ENCODE measurements around the gene NSUN7. TPM values are rescaled to one million over a fixed set of nuclear protein-coding genes. Genes with fewer than 3 reads are reported as not detected.

Gene NSUN7
- total RNA-seq, 2 donors from 2014 or later, result 14.3 to 35.3 TPM

- no peak for TF ChIP-seq POLR2A (IDR thresholded peaks at IDR 0.05)
- no peak for TF ChIP-seq CTCF (IDR thresholded peaks at IDR 0.05)
- peaks cover 27% of the 10 kb centered on the region for H3K4me1 ChIP-seq
- WGBS, 2 donors, result 67 to 68% methylated on average over 4 of the region's 4 CpGs
- intact Hi-C loops (cut with DNase I), result no loop called here
- no peaks in the 10 kb centered on the region for H3K9me3 ChIP-seq
- H3K4me3 ChIP-seq, result no peak overlapping the region
- ATAC-seq (no peak), DNase-seq (no peak)
- no peaks in the 10 kb centered on the region for H3K36me3 ChIP-seq (replicated peaks in 1 of 2; ENCODE audit: insufficient read depth in 1 of 2, low read depth in 2 of 2)
- no peaks in the 10 kb centered on the region for H3K27me3 ChIP-seq
- H3K27ac ChIP-seq, result no peak overlapping the region
Measured at GRCh38 chr4:40720351-40720750, 29.4 kb upstream of the NSUN7 start.

GRCh38 chr4:40720916-40721315 lies 28.8 kb upstream of the NSUN7 start:
- ATAC-seq (no peak), DNase-seq (no peak)
- no peaks in the 10 kb centered on the region for H3K27me3 ChIP-seq
- H3K4me3 ChIP-seq, result no peak overlapping the region
- intact Hi-C loops (cut with DNase I), result no loop called here
- peaks cover 27% of the 10 kb centered on the region for H3K4me1 ChIP-seq
- no peak overlapping the region for H3K27ac ChIP-seq
- H3K36me3 ChIP-seq (replicated peaks in 1 of 2; ENCODE audit: insufficient read depth in 1 of 2, low read depth in 2 of 2), result no peaks in the 10 kb centered on the region
- WGBS, 2 donors, result 29 to 50% methylated on average over 3 of the region's 3 CpGs
- H3K9me3 ChIP-seq, result no peaks in the 10 kb centered on the region
- no peak for TF ChIP-seq CTCF (IDR thresholded peaks at IDR 0.05)
- no peak for TF ChIP-seq POLR2A (IDR thresholded peaks at IDR 0.05)

- ATAC-seq, result no peak
- Histone ChIP-seq H3K27ac (peak overlapping the region in 2 of 4 donors; percentile 59 to 80), H3K27me3 (no peaks in the 10 kb centered on the region), H3K36me3 (replicated peaks in 1 of 2; ENCODE audit: insufficient read depth in 1 of 2, low read depth in 2 of 2) (no peaks in the 10 kb centered on the region), H3K4me3 (no peak overlapping the region), H3K4me1 (peaks cover 27% of the 10 kb centered on the region), H3K9me3 (no peaks in the 10 kb centered on the region)
- intact Hi-C loops (cut with DNase I), result no loop called here
- DNase-seq, result no peak
- TF ChIP-seq POLR2A (IDR thresholded peaks at IDR 0.05), result no peak
- TF ChIP-seq CTCF (IDR thresholded peaks at IDR 0.05), result no peak
- WGBS, 2 donors, result 77 to 80% methylated on average over 5 of the region's 5 CpGs
Measured at GRCh38 chr4:40721730-40722171, 28.0 kb upstream of the NSUN7 start.

- peak overlapping the region in 3 of 4 donors; percentile 45 to 80 (median 59) for H3K27ac ChIP-seq
- H3K4me3 ChIP-seq, result no peak overlapping the region
- no peaks in the 10 kb centered on the region for H3K27me3 ChIP-seq
- intact Hi-C loops (cut with DNase I), result no loop called here
- WGBS, 2 donors, result 27 to 31% methylated on average over 5 of the region's 5 CpGs
- TF ChIP-seq CTCF (IDR thresholded peaks at IDR 0.05), result no peak
- no peak for TF ChIP-seq POLR2A (IDR thresholded peaks at IDR 0.05)
- no peaks in the 10 kb centered on the region for H3K9me3 ChIP-seq
- H3K36me3 ChIP-seq (replicated peaks in 1 of 2; ENCODE audit: insufficient read depth in 1 of 2, low read depth in 2 of 2), result no peaks in the 10 kb centered on the region
- peaks cover 27% of the 10 kb centered on the region for H3K4me1 ChIP-seq
- ATAC-seq (peak; percentile 76), DNase-seq (peak in 2 of 4 donors; percentile 51 to 53)
Measured at GRCh38 chr4:40722576-40723161, 27.1 kb upstream of the NSUN7 start.

- Histone ChIP-seq H3K27ac (peak overlapping the region in 3 of 4 donors; percentile 45 to 80 (median 59)), H3K36me3 (replicated peaks in 1 of 2; ENCODE audit: insufficient read depth in 1 of 2, low read depth in 2 of 2) (no peaks in the 10 kb centered on the region), H3K4me1 (peaks cover 21% of the 10 kb centered on the region), H3K9me3 (no peaks in the 10 kb centered on the region), H3K27me3 (no peaks in the 10 kb centered on the region), H3K4me3 (no peak overlapping the region)
- WGBS, 2 donors, result 97 to 98% methylated on average over 3 of the region's 3 CpGs
- ATAC-seq (no peak), DNase-seq (no peak)
- TF ChIP-seq POLR2A (IDR thresholded peaks at IDR 0.05) (no peak), CTCF (IDR thresholded peaks at IDR 0.05) (no peak)
- intact Hi-C loops (cut with DNase I), result no loop called here
Measured at GRCh38 chr4:40723728-40724127, 26.0 kb upstream of the NSUN7 start.

Data from body of pancreas (tissue), 4 donors.